GM23338 (cell line): ENCODE results near the gene SLC35B3. TPM values are rescaled to one million over a fixed set of nuclear protein-coding genes. Genes with fewer than 3 reads are reported as not detected.
"Not testable (repeated sequence)": the region's sequence is repeated elsewhere in the genome, so short reads cannot be mapped to it uniquely, and the experiment has no call there.

Experiments used
- ATAC-seq: fragments of 200-7000 bp; cut with Tn5 transposase; 3 replicates; pipeline ENCODE4 v1.9.1; 2020
- DNase-seq: peaks from one replicate; pipeline ENCODE4 v3.0.0-alpha.2; 2015; ENCODE audit warnings: low spot score
- H2AFZ ChIP-seq: fragments of 200-600 bp; sonication (generic); 2 replicates; pipeline ENCODE4 v1.8.0; 2016; ENCODE audit warnings: antibody characterized with exemption, mild to moderate bottlenecking, moderate library complexity
- H3F3A ChIP-seq: fragments of 200-600 bp; sonication (generic); replicated peaks from 2 replicates; pipeline ENCODE4 v1.8.0; 2017; ENCODE audit warnings: antibody characterized with exemption, mixed run types, low read depth
- H3K27ac ChIP-seq: fragments of 200-600 bp; sonication (generic); 2 replicates; pipeline ENCODE4 v1.6.1; 2016; ENCODE audit warnings: low read depth
- H3K27me3 ChIP-seq: fragments of 200-600 bp; sonication (generic); 2 replicates; pipeline ENCODE4 v1.8.0; 2016; ENCODE audit warnings: mild to moderate bottlenecking, mixed run types, moderate library complexity; ENCODE audit not compliant: insufficient read depth
- H3K36me3 ChIP-seq: fragments of 200-600 bp; sonication (generic); 2 replicates; pipeline ENCODE4 v1.8.0; 2016; ENCODE audit warnings: mild to moderate bottlenecking; ENCODE audit not compliant: insufficient read depth
- H3K4me1 ChIP-seq: fragments of 200-600 bp; sonication (generic); 2 replicates; pipeline ENCODE4 v1.8.0; 2016; ENCODE audit warnings: mild to moderate bottlenecking, moderate library complexity; ENCODE audit not compliant: insufficient read depth
- H3K4me2 ChIP-seq: fragments of 200-600 bp; sonication (generic); 2 replicates; pipeline ENCODE4 v1.7.1; 2017; ENCODE audit warnings: mixed run types
- H3K4me3 ChIP-seq: fragments of 200-600 bp; sonication (generic); 2 replicates; pipeline ENCODE4 v1.6.1; 2016; ENCODE audit warnings: mixed run types
- H3K79me2 ChIP-seq: fragments of 200-600 bp; sonication (generic); replicated peaks from 2 replicates; pipeline ENCODE4 v1.8.0; 2017; ENCODE audit warnings: mild to moderate bottlenecking; ENCODE audit not compliant: insufficient read depth
- H3K9me2 ChIP-seq: fragments of 200-600 bp; sonication (generic); 2 replicates; pipeline ENCODE4 v1.8.0; 2017; ENCODE audit not compliant: insufficient read depth
- H4K20me1 ChIP-seq: fragments of 200-600 bp; sonication (generic); replicated peaks from 2 replicates; pipeline ENCODE4 v1.8.0; 2017; ENCODE audit warnings: mild to moderate bottlenecking; ENCODE audit not compliant: insufficient read depth
- H3K27ac Mint-ChIP-seq: 2 replicates; pipeline ENCODE4 v1.8.0; 2020; ENCODE audit warnings: inconsistent platforms, mild to moderate bottlenecking, moderate library complexity, mixed read lengths
- H3K27me3 Mint-ChIP-seq: 3 replicates; pipeline ENCODE4 v1.8.0; 2022; ENCODE audit warnings: low read depth, mild to moderate bottlenecking, moderate library complexity, mixed read lengths, inconsistent platforms; ENCODE audit not compliant: insufficient read depth, poor library complexity
- H3K36me3 Mint-ChIP-seq: 3 replicates; pipeline ENCODE4 v1.8.0; 2021; ENCODE audit warnings: low read depth, mild to moderate bottlenecking, inconsistent platforms, moderate library complexity, mixed read lengths
- H3K4me1 Mint-ChIP-seq: 3 replicates; pipeline ENCODE4 v1.8.0; 2020; ENCODE audit warnings: mild to moderate bottlenecking, inconsistent platforms, mixed read lengths
- H3K4me3 Mint-ChIP-seq: 3 replicates; pipeline ENCODE4 v1.8.0; 2021; ENCODE audit warnings: moderate library complexity, mild to moderate bottlenecking, inconsistent platforms, mixed read lengths
- H3K9me3 Mint-ChIP-seq: 3 replicates; pipeline ENCODE4 v1.8.0; 2020; ENCODE audit warnings: moderate library complexity, mild to moderate bottlenecking, inconsistent platforms, mixed read lengths
- CREB1 ChIP-seq: fragments of 250-450 bp; sonication (Bioruptor Pico); IDR thresholded peaks from 2 replicates; pipeline ENCODE4 v1.5.0; 2020; ENCODE audit warnings: low read depth, mild to moderate bottlenecking, moderate library complexity
- POLR2AphosphoS5 ChIP-seq: IDR thresholded peaks from 2 replicates; pipeline ENCODE4 v1.6.1; 2016; ENCODE audit warnings: antibody characterized with exemption, low read depth
- ZNF114 ChIP-seq: fragments of 250-450 bp; sonication (Bioruptor Pico); IDR thresholded peaks from 2 replicates; pipeline ENCODE4 v1.5.0; 2020; ENCODE audit warnings: mild to moderate bottlenecking, moderate library complexity
- polyA plus RNA-seq: library from polyadenylated mRNA; unstranded; fragments of >200 nt; fragmentation: Nextera tagmentation; extraction: Ambion mirVana; gene quantifications from 2 replicates; pipeline ENCODE4 v1.2.1, GENCODE V29; 2016
- total RNA-seq: library from RNA; depleted of rRNA; stranded (reverse); fragments of >200 nt; shearing (Covaris generic); gene quantifications from 2 replicates; pipeline ENCODE4 v1.2.3, GENCODE V29; 2014
- TF ChIP-seq, protein P1 (sequence below): fragments of 250-450 bp; sonication (Bioruptor Pico); IDR thresholded peaks from 2 replicates; pipeline ENCODE4 v1.5.0; 2020; ENCODE audit warnings: mild to moderate bottlenecking, moderate library complexity

The SLC35B3 gene
- total and polyA plus RNA-seq, 2 experiments from 2014 or later, result 7.5 to 9.0 TPM

DNA sequence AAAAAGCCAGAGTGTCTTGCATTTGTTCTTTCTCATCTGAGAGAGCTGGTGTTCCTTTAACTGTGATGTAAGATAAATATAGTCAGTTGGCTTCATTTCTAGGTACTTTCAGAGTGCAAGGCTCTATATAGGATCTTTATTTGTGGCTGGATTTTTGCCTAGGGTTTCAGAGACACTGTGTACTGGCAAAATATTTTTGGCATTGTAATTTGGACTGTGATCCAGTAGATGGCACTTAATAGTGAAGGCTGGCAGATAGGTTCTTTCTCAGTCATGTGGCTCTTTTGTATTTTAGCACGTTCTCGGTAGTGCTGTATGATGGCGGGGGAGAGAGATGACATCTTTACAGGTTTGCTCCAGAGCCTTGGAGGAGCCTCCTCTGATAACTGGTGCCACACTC is 26.8 kb upstream of the SLC35B3 start:
- TF ChIP-seq CREB1 (CRISPR knock-in tag), result no peak
- TF ChIP-seq POLR2AphosphoS5, result no peak
- TF ChIP-seq, protein P1, sequence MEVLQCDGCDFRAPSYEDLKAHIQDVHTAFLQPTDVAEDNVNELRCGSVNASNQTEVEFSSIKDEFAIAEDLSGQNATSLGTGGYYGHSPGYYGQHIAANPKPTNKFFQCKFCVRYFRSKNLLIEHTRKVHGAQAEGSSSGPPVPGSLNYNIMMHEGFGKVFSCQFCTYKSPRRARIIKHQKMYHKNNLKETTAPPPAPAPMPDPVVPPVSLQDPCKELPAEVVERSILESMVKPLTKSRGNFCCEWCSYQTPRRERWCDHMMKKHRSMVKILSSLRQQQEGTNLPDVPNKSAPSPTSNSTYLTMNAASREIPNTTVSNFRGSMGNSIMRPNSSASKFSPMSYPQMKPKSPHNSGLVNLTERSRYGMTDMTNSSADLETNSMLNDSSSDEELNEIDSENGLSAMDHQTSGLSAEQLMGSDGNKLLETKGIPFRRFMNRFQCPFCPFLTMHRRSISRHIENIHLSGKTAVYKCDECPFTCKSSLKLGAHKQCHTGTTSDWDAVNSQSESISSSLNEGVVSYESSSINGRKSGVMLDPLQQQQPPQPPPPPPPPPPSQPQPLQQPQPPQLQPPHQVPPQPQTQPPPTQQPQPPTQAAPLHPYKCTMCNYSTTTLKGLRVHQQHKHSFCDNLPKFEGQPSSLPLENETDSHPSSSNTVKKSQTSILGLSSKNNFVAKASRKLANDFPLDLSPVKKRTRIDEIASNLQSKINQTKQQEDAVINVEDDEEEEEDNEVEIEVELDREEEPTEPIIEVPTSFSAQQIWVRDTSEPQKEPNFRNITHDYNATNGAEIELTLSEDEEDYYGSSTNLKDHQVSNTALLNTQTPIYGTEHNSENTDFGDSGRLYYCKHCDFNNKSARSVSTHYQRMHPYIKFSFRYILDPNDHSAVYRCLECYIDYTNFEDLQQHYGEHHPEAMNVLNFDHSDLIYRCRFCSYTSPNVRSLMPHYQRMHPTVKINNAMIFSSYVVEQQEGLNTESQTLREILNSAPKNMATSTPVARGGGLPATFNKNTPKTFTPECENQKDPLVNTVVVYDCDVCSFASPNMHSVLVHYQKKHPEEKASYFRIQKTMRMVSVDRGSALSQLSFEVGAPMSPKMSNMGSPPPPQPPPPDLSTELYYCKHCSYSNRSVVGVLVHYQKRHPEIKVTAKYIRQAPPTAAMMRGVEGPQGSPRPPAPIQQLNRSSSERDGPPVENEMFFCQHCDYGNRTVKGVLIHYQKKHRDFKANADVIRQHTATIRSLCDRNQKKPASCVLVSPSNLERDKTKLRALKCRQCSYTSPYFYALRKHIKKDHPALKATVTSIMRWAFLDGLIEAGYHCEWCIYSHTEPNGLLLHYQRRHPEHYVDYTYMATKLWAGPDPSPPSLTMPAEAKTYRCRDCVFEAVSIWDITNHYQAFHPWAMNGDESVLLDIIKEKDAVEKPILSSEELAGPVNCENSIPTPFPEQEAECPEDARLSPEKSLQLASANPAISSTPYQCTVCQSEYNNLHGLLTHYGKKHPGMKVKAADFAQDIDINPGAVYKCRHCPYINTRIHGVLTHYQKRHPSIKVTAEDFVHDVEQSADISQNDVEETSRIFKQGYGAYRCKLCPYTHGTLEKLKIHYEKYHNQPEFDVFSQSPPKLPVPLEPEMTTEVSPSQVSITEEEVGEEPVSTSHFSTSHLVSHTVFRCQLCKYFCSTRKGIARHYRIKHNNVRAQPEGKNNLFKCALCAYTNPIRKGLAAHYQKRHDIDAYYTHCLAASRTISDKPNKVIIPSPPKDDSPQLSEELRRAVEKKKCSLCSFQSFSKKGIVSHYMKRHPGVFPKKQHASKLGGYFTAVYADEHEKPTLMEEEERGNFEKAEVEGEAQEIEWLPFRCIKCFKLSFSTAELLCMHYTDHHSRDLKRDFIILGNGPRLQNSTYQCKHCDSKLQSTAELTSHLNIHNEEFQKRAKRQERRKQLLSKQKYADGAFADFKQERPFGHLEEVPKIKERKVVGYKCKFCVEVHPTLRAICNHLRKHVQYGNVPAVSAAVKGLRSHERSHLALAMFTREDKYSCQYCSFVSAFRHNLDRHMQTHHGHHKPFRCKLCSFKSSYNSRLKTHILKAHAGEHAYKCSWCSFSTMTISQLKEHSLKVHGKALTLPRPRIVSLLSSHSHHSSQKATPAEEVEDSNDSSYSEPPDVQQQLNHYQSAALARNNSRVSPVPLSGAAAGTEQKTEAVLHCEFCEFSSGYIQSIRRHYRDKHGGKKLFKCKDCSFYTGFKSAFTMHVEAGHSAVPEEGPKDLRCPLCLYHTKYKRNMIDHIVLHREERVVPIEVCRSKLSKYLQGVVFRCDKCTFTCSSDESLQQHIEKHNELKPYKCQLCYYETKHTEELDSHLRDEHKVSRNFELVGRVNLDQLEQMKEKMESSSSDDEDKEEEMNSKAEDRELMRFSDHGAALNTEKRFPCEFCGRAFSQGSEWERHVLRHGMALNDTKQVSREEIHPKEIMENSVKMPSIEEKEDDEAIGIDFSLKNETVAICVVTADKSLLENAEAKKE (CRISPR knock-in tag), result no peak
- Histone ChIP-seq H3K4me1 (no peaks in the 10 kb centered on the region), H3K9me2 (no peaks in the 10 kb centered on the region), H3K27ac (no peak overlapping the region), H3F3A (no peaks in the 10 kb centered on the region), H3K4me3 (no peak overlapping the region), H4K20me1 (no peaks in the 10 kb centered on the region), H3K36me3 (no peaks in the 10 kb centered on the region), H3K27me3 (no peaks in the 10 kb centered on the region), H3K4me2 (no peak overlapping the region), H3K79me2 (no peaks in the 10 kb centered on the region), H2AFZ (no peak overlapping the region)
- DNase-seq, result no peak
- Mint-ChIP-seq H3K27me3 (no peaks in the 10 kb centered on the region), H3K27ac (no peak overlapping the region), H3K4me3 (no peak overlapping the region), H3K36me3 (no peaks in the 10 kb centered on the region), H3K4me1 (no peaks in the 10 kb centered on the region), H3K9me3 (no peaks in the 10 kb centered on the region; the same call in 2 of the 3 replicates)
- no peak for ATAC-seq

DNA sequence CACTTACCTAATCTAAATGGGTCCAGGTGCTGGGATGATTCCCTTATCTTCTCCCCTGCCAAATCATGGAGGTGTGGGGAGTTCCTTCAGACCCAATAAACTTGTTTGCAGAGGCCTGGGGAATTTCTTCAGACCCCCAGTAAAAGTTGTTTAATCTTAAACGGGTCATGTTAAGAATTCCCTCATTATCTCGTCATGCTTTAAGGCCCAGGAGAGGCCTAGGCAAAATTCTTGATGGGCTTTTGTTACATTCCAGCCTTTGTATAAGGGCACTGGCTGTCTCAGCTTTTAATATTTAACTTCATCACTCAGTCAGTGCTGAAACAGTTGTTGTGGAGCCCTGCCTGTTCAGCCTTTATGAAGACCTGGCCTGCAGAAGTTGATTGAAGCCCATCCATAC is 11.0 kb upstream of the SLC35B3 start:
- no peak for ATAC-seq
- no peaks in the 10 kb centered on the region for H3K9me3 Mint-ChIP-seq

DNA sequence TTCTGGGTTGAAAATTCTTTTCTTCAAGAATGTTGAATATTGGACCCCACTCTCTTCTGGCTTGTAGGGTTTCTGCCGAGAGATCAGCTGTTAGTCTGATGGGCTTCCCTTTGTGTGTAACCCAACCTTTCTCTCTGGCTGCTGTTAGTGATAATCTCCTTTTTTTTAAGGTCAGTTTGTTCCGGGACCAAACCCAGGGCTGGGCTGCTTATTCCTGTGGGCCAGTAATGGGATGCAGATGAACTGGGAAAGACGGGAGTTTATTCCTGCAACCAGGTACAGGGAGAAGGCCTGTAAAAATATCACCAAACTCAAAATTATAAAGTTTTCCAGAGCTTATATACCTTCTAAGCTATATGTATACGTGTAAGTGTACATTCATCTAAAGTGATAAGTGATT is 10.6 kb upstream of the SLC35B3 start:
- ATAC-seq, H3K36me3 Mint-ChIP-seq, H3K4me3 Mint-ChIP-seq: not testable (repeated sequence)

More for the DNA sequence above, 11.0 kb upstream of the SLC35B3 start:
- H3K27me3 ChIP-seq, result no peaks in the 10 kb centered on the region
- H3K4me2 ChIP-seq, result no peak overlapping the region
- Mint-ChIP-seq H3K27ac (no peak overlapping the region), H3K4me3 (no peak overlapping the region), H3K36me3 (no peaks in the 10 kb centered on the region), H3K4me1 (no peaks in the 10 kb centered on the region), H3K27me3 (no peaks in the 10 kb centered on the region)
- no peak overlapping the region for H2AFZ ChIP-seq
- no peaks in the 10 kb centered on the region for H3K4me1 ChIP-seq
- TF ChIP-seq ZNF114 (CRISPR knock-in tag), result no peak
- TF ChIP-seq CREB1 (CRISPR knock-in tag), result no peak
- H3F3A ChIP-seq, result no peaks in the 10 kb centered on the region
- no peak overlapping the region for H3K27ac ChIP-seq
- no peaks in the 10 kb centered on the region for H3K9me2 ChIP-seq
- H3K79me2 ChIP-seq, result no peaks in the 10 kb centered on the region
- no peak for DNase-seq
- H4K20me1 ChIP-seq, result no peaks in the 10 kb centered on the region
- no peak overlapping the region for H3K4me3 ChIP-seq
- no peaks in the 10 kb centered on the region for H3K36me3 ChIP-seq

More for the DNA sequence above, 10.6 kb upstream of the SLC35B3 start:
- H3K4me1 ChIP-seq, H2AFZ ChIP-seq, H3F3A ChIP-seq, DNase-seq, H3K4me3 ChIP-seq, H3K27me3 ChIP-seq, H3K4me1 Mint-ChIP-seq, H3K27ac ChIP-seq, H4K20me1 ChIP-seq, H3K9me2 ChIP-seq, H3K79me2 ChIP-seq, H3K4me2 ChIP-seq, H3K36me3 ChIP-seq, H3K27me3 Mint-ChIP-seq, H3K9me3 Mint-ChIP-seq, H3K27ac Mint-ChIP-seq: not testable (repeated sequence)
